HUES64 (cell line): Measurements from ENCODE around the gene CD151.

Experiments
- H3K27ac ChIP-seq: 2 replicates; pipeline ENCODE4 v1.7.0; 2013; ENCODE audit warnings: low read depth, low read length, inconsistent platforms
- H3K27me3 ChIP-seq: 2 replicates; pipeline ENCODE4 v1.6.1; 2013; ENCODE audit warnings: mild to moderate bottlenecking, low read length; ENCODE audit not compliant: insufficient read depth
- H3K36me3 ChIP-seq: 2 replicates; pipeline ENCODE4 v1.6.1; 2013; ENCODE audit warnings: mild to moderate bottlenecking, low read length; ENCODE audit not compliant: insufficient read depth
- H3K4me1 ChIP-seq: 2 replicates; pipeline ENCODE4 v1.6.1; 2013; ENCODE audit warnings: mild to moderate bottlenecking, low read length, moderate library complexity; ENCODE audit not compliant: insufficient read depth
- H3K4me3 ChIP-seq: 2 replicates; pipeline ENCODE4 v1.5.1; 2013; ENCODE audit warnings: mild to moderate bottlenecking, low read length, moderate library complexity
- H3K9ac ChIP-seq: 2 replicates; pipeline ENCODE4 v1.6.1; 2013; ENCODE audit warnings: mild to moderate bottlenecking, low read depth, low read length
- H3K9me3 ChIP-seq: 2 replicates; pipeline ENCODE4 v1.6.1; 2013; ENCODE audit warnings: low read depth, low read length; ENCODE audit not compliant: insufficient read depth
- WGBS: fragments of 150-250, 120-280 bp; methylation state at CpG from one replicate; pipeline ENCODE4 v1.1.7; 2013; ENCODE audit warnings: missing lambda C conversion rate; 5-methylcytosine and 5-hydroxymethylcytosine counted together

Gene CD151

DNA sequence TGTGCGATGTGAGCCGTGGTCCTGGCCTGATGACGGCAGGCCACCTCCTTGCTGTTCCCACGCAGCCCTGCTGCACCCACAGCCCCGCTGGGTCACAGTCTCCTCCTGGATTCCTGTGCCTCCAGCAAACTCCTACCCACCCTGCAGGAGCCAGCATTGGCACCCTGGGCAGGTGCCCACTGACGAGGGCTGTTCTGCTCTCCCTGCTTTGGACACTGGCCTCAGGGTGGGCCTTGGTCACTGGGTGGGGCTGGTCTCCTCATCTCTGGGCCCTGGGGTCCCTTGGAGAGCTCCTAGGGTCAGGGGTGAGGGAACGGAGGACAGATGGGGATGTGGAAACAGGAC, 22.6 kb downstream of the CD151 start:
- H3K9me3 ChIP-seq, result no peaks in the 10 kb centered on the region
- peaks cover 8% of the 10 kb centered on the region for H3K27me3 ChIP-seq
- 91% methylated on average over 7 of the region's 7 CpGs for WGBS
- H3K27ac ChIP-seq, result no peak overlapping the region
- no peaks in the 10 kb centered on the region for H3K36me3 ChIP-seq
- H3K4me3 ChIP-seq, result no peak overlapping the region
- H3K9ac ChIP-seq, result no peak overlapping the region
- peaks cover 10% of the 10 kb centered on the region; the same call in 1 of the 2 replicates for H3K4me1 ChIP-seq

DNA sequence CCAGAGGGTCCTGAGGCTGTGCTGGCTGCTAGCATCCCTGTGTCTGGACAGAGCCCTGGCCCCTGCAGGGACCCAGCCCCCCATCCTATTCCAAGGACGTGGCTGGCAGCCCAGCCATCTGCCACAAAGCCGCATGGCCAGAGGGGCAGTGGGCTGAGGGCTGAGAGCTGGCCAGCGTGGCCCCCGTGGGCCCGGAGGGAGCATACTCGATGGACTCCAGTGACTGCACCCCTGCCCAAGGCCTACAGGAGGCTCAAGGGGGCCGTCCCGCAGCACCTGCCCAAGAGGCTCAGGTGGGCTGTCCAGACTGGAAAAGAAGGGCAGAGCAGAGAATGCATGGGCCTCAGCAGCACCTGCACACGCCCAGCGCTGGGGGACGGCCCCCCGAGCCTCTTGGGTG, 23.0 kb downstream of the CD151 start:
- Histone ChIP-seq H3K9me3 (no peaks in the 10 kb centered on the region), H3K4me1 (peaks cover 9% of the 10 kb centered on the region; the same call in 1 of the 2 replicates), H3K27me3 (peaks cover 3% of the 10 kb centered on the region), H3K27ac (no peak overlapping the region), H3K9ac (no peak overlapping the region), H3K36me3 (no peaks in the 10 kb centered on the region), H3K4me3 (no peak overlapping the region)
- WGBS, result 92% methylated on average over 12 of the region's 12 CpGs

DNA sequence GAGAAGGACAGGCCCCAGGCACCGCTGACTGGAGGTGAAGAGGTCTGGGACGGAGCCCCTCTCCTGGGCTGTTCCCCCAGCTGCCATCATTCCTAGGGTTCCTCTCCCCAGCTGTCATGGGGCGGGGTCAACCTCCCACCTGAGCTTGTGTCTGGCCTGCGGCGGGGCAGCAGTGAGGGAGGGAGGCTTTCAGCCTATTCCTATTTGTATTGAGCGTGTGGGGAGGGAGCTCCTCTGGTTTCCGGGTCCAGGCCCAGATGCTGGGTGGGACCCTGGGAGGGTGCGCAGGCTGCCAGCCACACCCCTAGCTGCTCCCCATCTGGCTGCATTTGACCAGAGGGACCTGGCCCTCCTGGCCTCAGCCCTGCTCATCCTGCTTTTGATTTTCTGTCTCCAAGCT, 23.6 kb downstream of the CD151 start:
- Histone ChIP-seq H3K27ac (no peak overlapping the region), H3K36me3 (no peaks in the 10 kb centered on the region), H3K9me3 (no peaks in the 10 kb centered on the region), H3K4me1 (peaks cover 3% of the 10 kb centered on the region; the same call in 1 of the 2 replicates), H3K27me3 (no peaks in the 10 kb centered on the region), H3K4me3 (no peak overlapping the region), H3K9ac (no peak overlapping the region)
- 87% methylated on average over 7 of the region's 8 CpGs for WGBS

DNA sequence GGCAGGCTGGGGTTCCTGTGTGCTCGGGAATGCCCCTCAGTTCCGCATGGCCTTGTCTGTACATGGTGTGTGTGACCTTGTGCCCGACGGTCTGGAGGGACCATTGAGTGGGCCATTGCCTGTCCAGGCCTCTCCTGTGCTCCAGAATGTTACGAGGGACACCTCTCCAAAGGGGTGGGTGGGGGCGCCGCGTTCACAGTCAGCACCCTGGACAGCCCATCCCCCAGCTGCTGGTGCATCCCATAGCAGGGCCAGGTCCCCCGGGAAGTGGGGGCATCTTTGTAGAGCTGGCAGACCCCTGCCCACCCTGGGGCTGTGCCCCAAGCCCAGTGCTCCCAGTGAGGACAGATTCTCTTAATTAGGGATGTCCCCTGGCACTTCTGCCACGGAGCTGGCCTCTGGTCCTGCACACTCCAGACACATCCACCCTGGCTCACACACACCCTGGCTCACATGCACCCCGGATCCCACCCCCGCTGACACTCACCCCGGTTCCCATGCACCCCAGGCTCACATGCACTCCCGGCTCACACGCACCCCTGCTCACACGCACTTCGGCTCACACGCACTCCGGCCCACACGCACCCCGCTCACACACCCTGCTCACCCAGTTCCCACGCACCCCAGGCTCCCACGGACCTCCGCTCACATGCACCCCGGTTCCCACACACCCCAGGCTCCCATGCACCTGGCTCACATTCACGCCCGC, 25.5 kb downstream of the CD151 start:
- H3K36me3 ChIP-seq, result no peaks in the 10 kb centered on the region
- no peak overlapping the region for H3K9ac ChIP-seq
- no peaks in the 10 kb centered on the region for H3K27me3 ChIP-seq
- H3K4me3 ChIP-seq, result no peak overlapping the region
- H3K27ac ChIP-seq, result no peak overlapping the region
- peaks cover 14% of the 10 kb centered on the region for H3K4me1 ChIP-seq
- WGBS, result 88% methylated on average over 27 of the region's 27 CpGs
- no peaks in the 10 kb centered on the region for H3K9me3 ChIP-seq

DNA sequence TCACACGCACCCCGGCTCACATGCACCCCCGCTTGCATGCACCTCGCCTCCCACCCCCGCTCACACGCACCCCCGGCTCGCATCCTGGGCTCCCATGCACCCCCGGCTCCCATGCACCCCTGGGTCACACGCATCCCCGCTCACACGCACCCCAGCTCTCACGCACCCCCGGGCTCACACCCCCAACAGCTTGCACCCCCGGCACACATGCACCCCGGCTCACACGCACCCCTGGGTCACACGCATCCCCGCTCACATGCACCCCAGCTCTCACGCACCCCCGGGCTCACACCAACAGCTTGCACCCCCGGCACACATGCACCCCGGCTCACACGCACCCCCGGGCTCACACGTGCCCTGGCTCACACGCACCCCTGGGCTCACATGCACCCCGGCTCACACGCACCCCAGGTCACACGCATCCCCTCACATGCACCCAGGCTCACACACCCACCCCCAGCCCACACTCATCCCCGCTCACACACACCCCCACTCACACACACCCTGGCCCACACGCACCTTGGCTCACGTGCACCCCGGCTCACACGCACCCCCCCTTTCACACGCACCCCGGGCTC, 26.1 kb downstream of the CD151 start:
- 96% methylated on average over 36 of the region's 37 CpGs for WGBS
- H3K36me3 ChIP-seq, result no peaks in the 10 kb centered on the region
- H3K27me3 ChIP-seq, result no peaks in the 10 kb centered on the region
- H3K27ac ChIP-seq, result no peak overlapping the region
- no peaks in the 10 kb centered on the region for H3K9me3 ChIP-seq
- H3K4me1 ChIP-seq, result peaks cover 21% of the 10 kb centered on the region
- no peak overlapping the region for H3K4me3 ChIP-seq
- no peak overlapping the region for H3K9ac ChIP-seq

DNA sequence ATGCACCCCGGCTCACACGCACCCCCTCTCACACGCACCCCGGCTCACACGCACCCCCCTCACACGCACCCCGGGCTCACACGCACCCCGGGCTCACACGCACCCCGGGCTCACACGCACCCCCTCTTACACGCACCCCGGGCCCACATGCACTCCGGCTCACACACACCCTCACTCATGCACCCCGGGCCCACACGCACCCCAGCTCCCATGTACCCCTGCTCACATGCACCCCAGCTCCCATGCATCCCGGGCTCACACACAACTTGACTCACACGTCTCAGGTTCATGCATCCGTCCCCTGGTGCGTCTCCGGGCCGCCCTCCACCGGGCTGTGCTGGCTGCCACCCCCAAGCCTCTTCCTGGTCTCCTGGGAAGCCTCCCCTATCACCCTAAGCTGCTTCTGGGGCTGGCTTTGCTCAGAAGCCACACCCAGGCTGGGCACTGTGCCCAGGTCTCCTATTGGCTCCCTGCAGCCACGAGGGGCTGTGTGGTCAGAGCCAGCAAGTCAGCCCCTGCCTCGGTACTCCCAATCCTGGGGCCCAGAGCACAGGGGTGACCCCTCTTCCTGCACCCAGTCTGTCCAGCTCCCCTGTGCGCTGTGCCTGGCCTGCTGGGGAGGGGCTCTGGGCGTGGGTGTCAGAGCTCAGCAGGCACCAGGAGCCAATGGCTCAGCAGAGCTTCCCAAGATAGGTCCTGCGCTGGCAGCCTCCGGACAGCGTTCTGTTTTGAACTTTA, 26.8 kb downstream of the CD151 start:
- Histone ChIP-seq H3K4me3 (no peak overlapping the region), H3K4me1 (peaks cover 22% of the 10 kb centered on the region), H3K9ac (no peak overlapping the region), H3K9me3 (no peaks in the 10 kb centered on the region), H3K27ac (no peak overlapping the region), H3K27me3 (no peaks in the 10 kb centered on the region), H3K36me3 (no peaks in the 10 kb centered on the region)
- 86% methylated on average over 26 of the region's 31 CpGs for WGBS

DNA sequence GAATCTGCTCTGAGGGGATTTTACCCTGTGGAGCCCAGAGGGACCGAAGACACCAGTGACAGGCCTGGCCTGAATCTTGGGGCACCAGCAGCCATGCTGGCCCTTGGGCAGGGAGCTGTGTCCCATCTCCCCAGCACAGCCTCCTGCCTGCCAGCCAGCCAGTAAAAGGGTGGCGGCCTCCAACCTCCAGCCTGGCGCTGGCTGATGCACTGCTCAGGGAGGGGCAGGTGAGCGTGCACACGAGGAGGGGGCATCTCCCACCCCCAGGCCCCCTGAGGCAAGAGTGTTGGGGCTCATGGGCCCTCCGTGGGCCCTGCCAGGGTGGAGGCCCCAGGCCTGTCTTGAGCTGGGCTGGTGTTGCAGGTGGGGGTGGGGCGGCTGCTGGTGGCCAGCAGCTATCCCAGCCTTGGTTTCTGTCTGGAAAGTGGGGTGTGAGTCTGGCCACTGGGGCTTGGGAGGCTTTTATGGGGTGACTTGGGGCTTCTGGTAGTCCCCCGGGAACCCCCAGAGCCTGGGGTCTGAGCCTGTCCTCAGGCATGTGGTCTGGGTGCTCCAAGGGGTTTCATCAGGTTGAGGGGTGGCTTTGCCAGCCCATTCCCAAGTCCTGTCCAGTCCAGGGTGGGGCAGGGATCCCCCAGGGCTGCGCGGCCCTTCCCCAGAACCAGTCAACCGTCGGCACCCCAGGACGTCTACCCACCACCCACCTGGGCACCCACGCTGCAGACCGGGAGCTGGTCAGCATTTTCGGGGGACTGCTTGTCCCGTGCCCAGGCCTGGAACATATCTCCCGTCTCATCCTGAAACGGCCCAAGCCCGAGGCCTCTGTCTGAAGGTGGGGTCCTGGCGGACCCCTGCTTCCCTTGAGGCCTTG, 27.7 kb downstream of the CD151 start:
- Histone ChIP-seq H3K9me3 (no peaks in the 10 kb centered on the region), H3K9ac (no peak overlapping the region), H3K36me3 (no peaks in the 10 kb centered on the region; the same call in 1 of the 2 replicates), H3K4me1 (peaks cover 22% of the 10 kb centered on the region), H3K27ac (no peak overlapping the region), H3K27me3 (no peaks in the 10 kb centered on the region), H3K4me3 (no peak overlapping the region)
- 86% methylated on average over 21 of the region's 21 CpGs for WGBS

DNA sequence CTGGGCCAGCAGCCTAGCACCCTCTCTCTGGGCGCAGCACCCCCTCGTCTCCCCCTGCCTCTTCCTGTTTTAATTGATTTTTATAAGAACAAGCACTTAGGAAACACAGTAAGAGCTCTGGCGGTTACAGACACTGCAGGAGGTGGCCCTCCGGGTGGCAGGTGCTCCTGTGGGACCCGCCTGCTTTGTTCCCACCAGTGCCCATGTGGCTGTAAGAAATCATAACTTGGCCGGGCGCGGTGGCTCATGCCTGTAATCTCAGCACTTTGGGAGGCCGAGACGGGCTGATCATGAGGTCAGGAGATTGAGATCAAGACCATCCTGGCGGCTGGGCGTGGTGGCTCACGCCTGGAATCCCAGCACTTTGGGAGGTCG, 28.3 kb downstream of the CD151 start:
- Histone ChIP-seq H3K4me1 (peaks cover 22% of the 10 kb centered on the region), H3K27me3 (no peaks in the 10 kb centered on the region), H3K36me3 (peaks cover 3% of the 10 kb centered on the region; the same call in 1 of the 2 replicates), H3K9me3 (no peaks in the 10 kb centered on the region), H3K9ac (no peak overlapping the region), H3K4me3 (no peak overlapping the region), H3K27ac (no peak overlapping the region)
- 93% methylated on average over 14 of the region's 14 CpGs for WGBS

DNA sequence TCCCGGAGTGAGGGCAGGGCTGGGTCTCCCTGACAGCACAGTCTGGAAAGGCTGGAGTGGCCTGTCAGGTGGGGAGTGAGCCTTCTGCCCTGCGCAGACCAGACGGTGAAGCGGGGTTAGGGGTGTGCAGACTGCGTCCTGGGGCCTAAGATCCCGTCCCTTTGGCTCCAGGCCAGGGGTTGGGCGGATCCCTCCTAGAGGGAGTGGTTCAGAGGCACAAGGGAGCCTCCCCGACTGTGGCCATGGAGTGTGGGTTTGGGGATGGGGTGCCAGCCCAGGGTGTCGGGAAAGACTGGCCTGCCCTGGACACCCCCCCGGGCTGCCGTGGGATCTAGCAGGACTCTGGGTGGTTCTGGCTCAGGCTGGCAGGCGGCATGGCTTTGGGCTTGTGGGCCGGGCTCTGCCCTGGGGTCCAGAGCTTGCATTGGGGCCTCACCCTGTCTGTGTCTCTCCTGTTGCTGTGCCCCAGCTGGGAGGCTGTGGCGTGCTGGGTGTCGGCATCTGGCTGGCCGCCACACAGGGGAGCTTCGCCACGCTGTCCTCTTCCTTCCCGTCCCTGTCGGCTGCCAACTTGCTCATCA, 29.4 kb downstream of the CD151 start:
- Histone ChIP-seq H3K4me3 (peak overlapping the region; percentile 15; the same call in 1 of the 2 replicates), H3K9me3 (no peaks in the 10 kb centered on the region), H3K27me3 (no peaks in the 10 kb centered on the region), H3K36me3 (peaks cover 6% of the 10 kb centered on the region; the same call in 1 of the 2 replicates), H3K4me1 (peaks cover 19% of the 10 kb centered on the region), H3K9ac (no peak overlapping the region), H3K27ac (no peak overlapping the region; the same call in 1 of the 2 replicates)
- WGBS, result 30% methylated on average over 20 of the region's 20 CpGs

DNA sequence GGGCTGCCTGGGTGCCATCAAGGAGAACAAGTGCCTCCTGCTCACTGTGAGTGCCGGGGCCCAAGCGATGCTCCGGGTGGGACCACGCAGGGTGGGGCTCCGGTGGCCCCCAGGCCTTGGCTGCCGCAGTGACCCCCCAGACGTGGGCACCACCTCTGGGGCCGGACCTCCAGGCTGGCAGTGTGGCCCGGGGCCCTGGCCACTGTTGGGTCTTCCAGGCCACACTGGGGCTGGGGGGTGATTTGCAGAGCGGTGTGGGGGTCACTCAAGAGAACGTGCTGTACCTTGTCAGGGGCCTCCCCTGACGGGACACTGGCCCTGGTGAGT, 29.9 kb downstream of the CD151 start:
- H3K4me3 ChIP-seq, result peak overlapping the region; percentile 15; the same call in 1 of the 2 replicates
- H3K27me3 ChIP-seq, result no peaks in the 10 kb centered on the region
- no peaks in the 10 kb centered on the region for H3K9me3 ChIP-seq
- H3K27ac ChIP-seq, result peak overlapping the region; percentile 86; the same call in 1 of the 2 replicates
- H3K4me1 ChIP-seq, result peaks cover 19% of the 10 kb centered on the region
- H3K9ac ChIP-seq, result peak overlapping the region; percentile 29; the same call in 1 of the 2 replicates
- 32% methylated on average over 12 of the region's 12 CpGs for WGBS
- H3K36me3 ChIP-seq, result peaks cover 6% of the 10 kb centered on the region; the same call in 1 of the 2 replicates
